Measurements from ENCODE around the gene ABHD12B.

DNA sequence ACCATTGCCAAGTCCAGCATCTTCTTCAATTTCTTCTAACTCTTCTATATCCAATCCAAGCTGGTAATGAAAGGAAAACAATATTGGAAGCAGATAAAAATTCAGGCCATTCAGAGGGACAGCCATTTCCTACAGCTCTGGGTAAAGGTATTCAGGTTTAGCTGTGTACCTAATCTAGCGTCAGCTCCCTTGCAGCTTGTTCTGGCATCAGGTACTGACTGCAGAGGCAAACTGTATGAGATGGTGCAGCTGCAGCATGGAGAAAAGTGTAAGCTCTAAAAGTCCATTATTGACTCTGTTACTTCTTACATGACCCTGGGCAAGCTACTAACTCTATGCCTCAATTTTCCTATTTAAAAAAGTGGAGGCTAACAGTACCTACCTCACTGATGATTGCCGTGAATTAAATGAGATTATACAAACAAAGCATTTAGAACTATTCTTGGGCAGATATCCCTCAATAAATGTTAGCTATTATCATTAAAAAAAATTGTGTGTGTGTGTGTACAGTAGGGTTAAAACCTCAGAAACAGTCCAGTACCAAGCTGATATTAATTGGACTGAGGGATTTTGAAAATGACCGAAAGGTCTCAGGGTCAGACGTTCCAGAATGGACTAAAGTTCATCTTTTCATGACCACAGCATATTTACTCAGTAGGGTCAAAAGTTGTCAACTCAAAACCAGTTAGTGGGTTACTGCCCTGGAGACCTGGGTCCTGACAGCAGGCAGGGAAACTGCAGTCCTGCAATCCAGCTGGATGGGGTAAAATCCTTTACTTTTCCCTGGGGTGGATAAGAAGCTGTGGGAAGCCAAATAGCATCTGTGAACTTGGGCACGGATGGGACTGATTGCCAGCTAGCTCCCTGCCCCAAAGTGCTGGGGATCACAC is 63.5 kb downstream of the ABHD12B start:
- TF ChIP-seq YY1 (IDR thresholded peaks at IDR 0.05; ENCODE audit: insufficient read depth, insufficient read length) (no peak), ZNF274 (IDR thresholded peaks at IDR 0.05; ENCODE audit: low read depth, low read length) (no peak), SUZ12 (IDR thresholded peaks at IDR 0.05; ENCODE audit: extremely low read depth, insufficient read depth, insufficient read length) (no peak)

All from NT2/D1 (cell line).